ENCODE measurements around the gene JARID2. TPM values are rescaled to one million over a fixed set of nuclear protein-coding genes. Genes with fewer than 3 reads are reported as not detected.

JARID2 gene
- total RNA-seq, 1 donor from 2014 or later = 13.8 TPM

DNA sequence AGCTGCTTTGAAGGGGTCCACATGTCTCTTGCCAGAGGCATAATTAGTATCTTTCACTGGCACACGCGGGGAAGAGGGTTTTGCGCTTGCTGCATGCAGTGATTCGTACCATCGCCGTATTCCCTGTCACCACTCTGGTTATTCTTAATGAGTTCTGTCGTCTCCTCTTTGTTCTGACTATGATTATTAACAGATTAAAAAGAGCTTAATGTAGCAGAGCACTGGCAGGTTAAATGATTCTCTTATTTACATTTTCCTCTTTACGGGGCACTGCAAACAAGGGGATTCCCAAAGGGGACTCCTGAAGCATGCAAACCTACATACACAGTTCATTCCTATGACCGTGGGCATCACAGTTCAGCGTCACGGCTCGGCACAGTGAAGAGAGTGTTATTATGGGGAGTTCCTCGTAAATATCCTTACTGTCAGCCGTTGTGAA lies 212.2 kb downstream of the JARID2 start:
- no peak for DNase-seq (ENCODE audit: low spot score)

GRCh38 chr6:15460110-15460727 lies 214.3 kb downstream of the JARID2 start:
- DNase-seq (ENCODE audit: low spot score) = no peak

- no peak for DNase-seq (ENCODE audit: low spot score)
These were observed 215.5 kb downstream of the JARID2 start for GRCh38 chr6:15461127-15461944.

- no peak for DNase-seq (ENCODE audit: low spot score)
These were observed 216.4 kb downstream of the JARID2 start for GRCh38 chr6:15462256-15462655.

DNA sequence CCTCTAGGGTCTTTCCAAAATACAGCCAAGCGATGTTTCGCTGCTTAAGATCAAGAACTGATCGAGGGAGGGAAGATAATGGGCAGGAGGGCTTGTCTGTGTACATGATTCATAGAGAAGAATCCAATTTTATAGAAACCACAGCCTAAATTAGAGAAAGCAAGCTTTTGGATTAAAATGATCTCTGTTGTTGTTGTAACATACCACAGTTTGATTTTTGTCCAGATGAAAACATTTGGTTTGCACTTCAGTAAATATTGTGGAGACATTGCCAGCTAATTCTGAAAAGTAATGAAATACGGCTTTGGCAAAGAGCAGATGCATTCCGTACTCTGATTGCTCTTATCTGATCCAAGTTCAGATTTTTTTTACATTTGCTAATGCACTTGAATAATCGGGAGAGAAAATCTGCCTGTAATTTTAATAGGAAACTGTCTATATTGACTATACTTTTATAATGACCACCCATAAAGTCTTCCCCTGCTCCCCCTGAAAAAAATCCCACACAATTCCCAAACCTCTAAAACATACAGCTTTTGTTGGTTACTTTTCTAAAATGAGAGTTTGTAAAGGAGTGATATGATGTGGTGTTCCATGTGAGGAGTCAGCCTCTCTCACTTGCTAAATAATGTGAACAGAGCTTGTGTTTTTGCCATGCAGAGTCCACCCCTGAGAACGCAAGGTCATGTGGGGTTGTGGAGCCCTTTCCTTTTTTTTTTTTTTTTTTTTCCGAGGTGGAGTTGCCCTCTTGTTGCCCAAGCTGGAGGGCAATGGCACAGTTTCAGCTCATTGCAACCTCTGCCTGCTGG lies 217.1 kb downstream of the JARID2 start:
- DNase-seq (ENCODE audit: low spot score) = no peak

DNA sequence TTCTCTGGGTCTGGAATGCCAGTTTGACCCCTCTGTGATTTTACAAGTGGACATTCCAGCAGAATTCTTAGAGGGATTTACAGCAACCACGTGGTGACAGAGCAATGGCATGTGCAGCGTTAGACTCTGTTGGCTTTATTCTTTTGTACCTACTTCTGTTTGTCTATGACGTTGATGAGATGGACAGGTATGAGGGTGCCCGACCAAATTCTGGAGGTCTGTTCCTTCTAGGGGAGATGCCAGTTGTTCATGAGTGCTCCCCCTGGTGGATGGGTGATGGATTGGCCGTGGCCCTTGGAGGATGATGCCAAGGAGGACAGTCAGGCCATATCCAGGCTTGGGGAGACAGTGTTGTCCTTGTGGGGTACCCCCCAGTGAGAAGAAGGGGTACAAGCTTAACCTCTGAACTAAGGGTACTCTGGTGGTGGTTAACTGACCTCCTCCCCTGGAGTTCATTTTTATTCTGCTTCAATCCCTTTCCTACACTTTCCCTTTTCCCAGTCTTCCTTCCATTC lies 218.4 kb downstream of the JARID2 start:
- no peak for DNase-seq (ENCODE audit: low spot score)

DNA sequence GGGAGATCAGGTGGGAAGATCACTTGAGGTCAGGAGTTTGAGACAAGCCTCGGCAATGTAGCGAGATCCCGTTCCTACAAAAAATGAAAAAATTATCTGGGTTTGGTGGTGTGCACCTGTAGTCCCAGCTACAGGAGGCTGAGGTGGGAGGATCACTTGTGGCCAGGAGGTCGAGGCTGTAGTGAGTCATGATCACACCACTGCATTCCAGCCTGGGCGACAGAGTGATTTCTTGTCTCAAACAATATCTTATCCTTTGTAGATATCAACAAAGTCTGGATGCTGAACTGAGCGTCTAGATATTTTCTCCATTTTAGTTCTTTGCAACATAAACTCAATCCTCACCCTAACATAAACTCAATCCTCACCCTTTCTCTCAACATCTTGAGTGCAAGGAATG lies 219.3 kb downstream of the JARID2 start:
- DNase-seq (ENCODE audit: low spot score) = no peak

DNA sequence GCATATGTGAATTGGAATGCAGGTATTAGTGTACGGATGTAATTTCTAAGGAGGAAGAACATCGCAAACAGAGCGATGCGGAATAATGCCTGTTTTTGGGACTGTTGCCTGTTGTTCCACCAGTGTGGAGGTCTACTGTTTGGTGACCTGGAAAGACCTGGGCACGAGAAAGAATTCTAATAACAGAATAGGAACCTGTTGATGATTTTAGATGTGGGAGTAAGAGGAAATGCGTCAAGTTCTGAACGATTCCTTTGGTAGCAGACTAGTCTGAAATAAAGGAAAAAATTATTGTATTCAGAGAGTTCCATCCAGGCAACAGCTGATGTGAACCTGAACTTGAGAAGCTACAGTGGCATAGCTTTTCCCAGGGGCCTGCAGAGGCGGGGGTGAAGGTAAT lies 224.9 kb downstream of the JARID2 start:
- DNase-seq (ENCODE audit: low spot score) = no peak

DNA sequence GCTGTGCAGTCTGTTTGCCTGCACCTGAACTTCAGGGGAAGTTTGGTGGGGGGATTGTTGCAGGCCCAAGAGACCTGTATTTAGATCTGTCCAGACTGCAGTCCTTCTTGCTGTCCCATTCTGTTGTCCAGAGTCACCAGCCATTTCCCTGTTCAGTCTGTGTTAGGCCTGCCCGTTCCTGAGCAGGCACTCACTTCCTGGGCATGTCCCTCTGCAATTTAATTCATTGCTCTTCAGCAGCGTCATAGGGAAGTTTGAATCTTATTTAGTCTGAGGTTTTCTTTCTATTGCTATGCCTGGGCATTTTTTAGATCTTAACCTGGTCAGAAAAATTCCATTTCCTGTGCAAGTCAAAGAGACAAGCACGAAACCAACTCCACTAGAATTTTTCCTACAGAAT lies 226.8 kb downstream of the JARID2 start:
- DNase-seq (ENCODE audit: low spot score) = no peak

GRCh38 chr6:15473174-15473573 lies 227.3 kb downstream of the JARID2 start:
- no peak for DNase-seq (ENCODE audit: low spot score)

DNA sequence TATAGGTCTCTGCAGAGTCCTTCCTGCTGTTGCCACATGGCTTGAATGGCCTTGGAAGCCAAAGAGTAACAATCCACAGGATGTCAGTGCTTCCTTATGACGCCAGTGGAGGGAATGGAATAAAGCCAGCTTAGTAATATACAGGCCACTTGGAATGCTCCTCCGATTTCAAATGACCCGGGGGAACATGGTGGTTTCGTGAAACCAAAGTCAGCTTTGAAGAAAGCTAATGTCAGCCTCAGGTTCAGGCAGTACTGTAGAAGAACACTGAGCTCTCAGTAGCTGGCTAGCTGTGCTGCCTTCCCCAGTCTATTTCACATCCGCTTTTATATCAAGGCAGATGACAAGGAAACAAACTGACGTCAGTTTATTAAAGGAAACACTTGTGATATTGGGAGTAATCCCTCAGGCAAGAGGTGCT lies 227.9 kb downstream of the JARID2 start:
- DNase-seq (ENCODE audit: low spot score) = no peak

DNA sequence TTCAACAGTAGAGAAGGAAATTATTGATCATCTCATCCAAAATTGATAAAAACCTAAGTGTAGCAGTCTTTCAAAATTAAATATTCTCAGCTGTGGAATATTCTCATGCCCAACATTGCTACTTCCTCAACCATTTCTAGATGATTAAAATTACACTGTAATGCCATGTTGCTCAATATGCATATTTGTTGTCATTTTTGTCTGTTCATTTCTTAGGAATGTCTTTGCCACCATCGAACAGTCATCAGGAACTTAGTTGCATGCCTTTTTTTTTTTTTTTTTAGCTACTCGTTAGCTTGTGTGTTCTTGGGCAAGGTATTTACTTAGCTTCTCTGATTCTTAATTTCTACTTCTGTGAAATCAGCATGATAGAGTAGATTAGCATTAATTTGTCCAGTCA lies 228.3 kb downstream of the JARID2 start:
- no peak for DNase-seq (ENCODE audit: low spot score)

DNA sequence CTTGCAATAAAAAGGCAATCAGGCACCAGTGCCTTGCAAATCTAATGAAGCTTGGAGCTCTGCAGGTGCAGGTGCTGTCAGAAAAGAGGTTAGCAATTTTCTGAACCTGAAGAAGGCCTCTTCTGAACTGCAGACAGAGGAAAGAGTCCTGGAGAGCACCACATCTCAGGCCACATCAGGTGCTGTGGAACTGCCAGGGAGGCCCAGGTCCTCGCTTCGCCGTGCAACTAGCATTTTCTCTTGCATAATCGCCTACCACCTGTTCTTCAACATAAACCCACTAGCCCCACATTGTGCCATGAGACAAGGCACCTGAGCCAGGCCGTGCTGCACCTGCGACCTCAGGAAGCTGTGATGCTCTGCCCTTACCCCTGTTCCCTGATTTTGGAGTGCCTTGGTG lies 229.4 kb downstream of the JARID2 start:
- DNase-seq (ENCODE audit: low spot score) = no peak

- no peak for DNase-seq (ENCODE audit: low spot score)
These were observed 230.0 kb downstream of the JARID2 start for GRCh38 chr6:15475872-15476271.

DNA sequence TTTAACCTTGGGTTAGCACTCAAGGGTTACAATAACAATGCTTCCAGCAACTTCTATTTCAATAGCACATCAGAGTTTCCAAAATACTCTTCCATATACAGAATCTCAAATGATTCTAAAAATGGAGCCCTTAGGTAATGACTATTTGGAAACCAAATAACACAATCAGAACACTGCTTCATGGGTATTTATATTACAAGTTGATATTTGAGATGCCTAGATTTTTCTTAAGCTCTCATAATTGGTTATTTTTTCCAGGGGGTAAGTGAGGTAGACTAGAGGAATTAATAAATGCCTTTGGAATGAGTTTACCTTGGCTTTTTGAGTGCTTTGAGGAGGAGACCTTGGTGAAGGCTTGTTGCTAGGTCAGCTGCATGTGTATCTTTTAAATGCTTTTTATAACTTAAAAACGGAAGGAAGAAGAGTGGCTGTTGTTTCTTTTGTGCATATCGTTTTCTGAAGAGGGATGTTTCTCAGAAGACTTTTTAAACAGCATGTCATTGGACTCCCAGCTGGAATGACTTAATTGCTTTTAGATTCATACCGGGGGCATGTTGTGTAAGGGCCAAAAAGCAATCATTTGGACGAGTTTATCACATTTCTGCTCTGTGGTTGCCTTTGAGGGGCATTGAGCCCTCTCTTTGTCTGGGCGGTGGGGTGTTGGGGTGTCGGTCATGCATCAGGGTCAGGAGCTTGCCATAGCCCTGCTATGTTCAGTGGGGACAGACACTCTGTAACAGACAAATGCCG lies 230.9 kb downstream of the JARID2 start:
- no peak for DNase-seq (ENCODE audit: low spot score)

DNA sequence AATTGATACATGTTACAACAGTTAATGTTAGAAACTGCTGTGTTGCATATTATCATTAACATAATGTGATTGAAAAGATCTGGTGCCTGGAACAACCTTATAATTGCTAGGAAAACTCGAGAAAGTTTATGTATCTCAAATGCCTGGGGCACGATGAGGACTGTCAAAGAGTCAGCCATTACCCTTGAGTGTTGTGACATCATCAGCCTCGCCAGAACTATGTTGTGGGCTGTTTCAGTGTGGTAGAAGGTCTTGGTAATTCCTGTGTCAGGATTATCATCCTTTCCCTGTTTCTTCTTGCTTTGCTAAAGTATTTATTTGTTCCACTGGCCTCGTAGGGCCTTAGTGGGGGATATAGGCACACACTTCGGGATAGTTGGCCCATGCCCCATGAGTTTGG lies 231.9 kb downstream of the JARID2 start:
- DNase-seq (ENCODE audit: low spot score) = no peak

DNA sequence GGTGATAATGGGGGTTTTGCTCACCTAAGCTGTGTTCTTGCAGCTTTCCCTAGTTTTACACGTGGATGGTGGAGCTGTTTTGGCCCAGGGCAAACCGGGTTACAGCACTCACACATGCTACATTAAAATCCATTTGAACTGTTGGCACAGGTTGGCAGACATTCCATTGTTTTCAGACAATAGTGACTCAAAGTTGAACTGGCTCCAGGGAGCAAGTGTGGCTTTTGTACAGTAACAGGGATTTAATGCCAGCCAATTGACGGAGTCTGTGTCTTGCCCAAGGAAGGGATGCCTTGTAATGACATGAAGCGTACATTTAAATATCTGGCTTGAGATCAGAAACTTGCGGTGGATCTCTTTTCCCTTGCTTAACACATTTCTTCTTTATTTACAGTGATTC lies 233.9 kb downstream of the JARID2 start:
- DNase-seq (ENCODE audit: low spot score) = no peak

DNA sequence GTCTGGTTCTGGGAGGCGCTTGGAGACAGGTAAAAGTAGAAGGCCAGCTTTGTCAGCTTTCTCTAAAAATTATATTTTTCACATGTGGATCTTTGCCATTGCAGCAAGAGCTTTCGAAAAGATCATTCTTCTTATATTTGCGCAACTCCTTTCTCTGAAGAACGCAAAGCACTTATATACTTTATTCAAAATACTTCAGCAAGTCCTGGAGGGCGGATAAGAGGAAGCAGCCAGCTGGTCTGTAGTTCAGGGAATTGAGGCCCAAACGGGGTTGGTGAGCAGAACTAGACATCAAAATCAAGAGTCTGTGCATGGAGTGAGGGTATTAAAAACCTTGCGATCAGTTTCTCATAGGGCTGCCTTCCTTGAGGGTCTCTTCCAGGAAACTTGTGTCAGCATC lies 234.7 kb downstream of the JARID2 start:
- no peak for DNase-seq (ENCODE audit: low spot score)

- no peak for DNase-seq (ENCODE audit: low spot score)
These were observed 235.8 kb downstream of the JARID2 start for GRCh38 chr6:15481390-15482291.

- DNase-seq (ENCODE audit: low spot score) = no peak
These were observed 237.2 kb downstream of the JARID2 start for GRCh38 chr6:15483060-15483459.
